GM21529 (cell line): ENCODE results near the gene RAB27A.

Experiments
- ATAC-seq: cut with Tn5 transposase; IDR thresholded peaks from one replicate; pipeline ENCODE4 v1.9.1; 2021; ENCODE audit not compliant: unreplicated experiment

RAB27A gene

GRCh38 chr15:55230051-55230670 is 59.5 kb downstream of the RAB27A start:
- ATAC-seq, result no peak

GRCh38 chr15:55226127-55226526 is 63.5 kb downstream of the RAB27A start:
- no peak for ATAC-seq

GRCh38 chr15:55224892-55225291 is 64.7 kb downstream of the RAB27A start:
- ATAC-seq, result peak; percentile 28

- peak; percentile 71 for ATAC-seq
Observed at GRCh38 chr15:55222588-55222987, 67.0 kb downstream of the RAB27A start.

GRCh38 chr15:55221090-55222011 is 68.3 kb downstream of the RAB27A start:
- peak; percentile 50 for ATAC-seq

GRCh38 chr15:55220606-55221005 is 69.0 kb downstream of the RAB27A start:
- ATAC-seq, result no peak

GRCh38 chr15:55218056-55218455 is 71.6 kb downstream of the RAB27A start:
- ATAC-seq, result no peak

GRCh38 chr15:55204464-55204863 is 85.1 kb downstream of the RAB27A start:
- ATAC-seq, result no peak

GRCh38 chr15:55202206-55202605 is 87.4 kb downstream of the RAB27A start:
- ATAC-seq, result no peak

GRCh38 chr15:55198706-55199105 is 90.9 kb downstream of the RAB27A start:
- ATAC-seq, result no peak

- ATAC-seq, result no peak
Observed at GRCh38 chr15:55197719-55198118, 91.9 kb downstream of the RAB27A start.

GRCh38 chr15:55197362-55197705 is 92.3 kb downstream of the RAB27A start:
- peak; percentile 15 for ATAC-seq

GRCh38 chr15:55196458-55197361 is 92.9 kb downstream of the RAB27A start, which contains the start of gene RSL24D1:
TSS of gene RSL24D1 (minus strand) at chr15:55196941. CDS start at chr15:55196890, 51 bp downstream.
- peak; percentile 96 for ATAC-seq

- ATAC-seq, result no peak
Observed at GRCh38 chr15:55195996-55196395, 93.6 kb downstream of the RAB27A start.

GRCh38 chr15:55194256-55194655 is 95.4 kb downstream of the RAB27A start:
- ATAC-seq, result no peak

- no peak for ATAC-seq
Observed at GRCh38 chr15:55186331-55186730, 103.3 kb downstream of the RAB27A start.

- no peak for ATAC-seq
Observed at GRCh38 chr15:55183679-55184078, 105.9 kb downstream of the RAB27A start.

GRCh38 chr15:55179141-55179540 is 110.5 kb downstream of the RAB27A start:
- ATAC-seq, result no peak

- ATAC-seq, result no peak
Observed at GRCh38 chr15:55170361-55170760, 119.3 kb downstream of the RAB27A start.

- peak; percentile 86 for ATAC-seq
Observed at GRCh38 chr15:55168350-55168974, 121.2 kb downstream of the RAB27A start.

GRCh38 chr15:55164284-55164683 is 125.3 kb downstream of the RAB27A start:
- no peak for ATAC-seq
